Measurements from ENCODE around the gene TMEM184A. TPM values are rescaled to one million over a fixed set of nuclear protein-coding genes. Genes with fewer than 3 reads are reported as not detected.

The TMEM184A gene
- polyA plus RNA-seq, 2 of the 4 experiments (the other 2 are of a cell fraction) = 14.3 to 18.4 TPM

DNA sequence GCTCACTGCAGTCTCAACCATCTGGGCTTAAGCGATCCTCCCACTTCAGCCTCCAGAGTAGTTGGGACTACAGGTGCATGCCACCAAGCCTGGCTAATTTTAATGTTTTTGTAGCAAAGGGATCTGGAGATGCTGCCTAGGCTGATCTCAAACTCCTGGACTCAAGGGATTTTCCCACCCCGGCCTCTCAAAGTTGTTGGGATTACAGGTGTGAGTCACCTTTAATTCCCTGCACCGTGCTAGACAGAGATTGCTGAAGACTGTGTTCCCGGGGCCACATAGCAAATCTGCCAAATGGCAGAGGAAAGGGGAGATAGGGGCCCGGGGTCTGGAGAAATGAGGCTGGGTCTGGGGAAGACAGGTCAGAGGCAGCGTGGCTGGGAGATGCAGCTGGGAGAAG lies 34.5 kb upstream of the TMEM184A start:
- H3K4me3 ChIP-seq = no peak overlapping the region
- ATAC-seq (no peak), FAIRE-seq (no peak), DNase-seq (ENCODE audit: low read depth in 1 of 2, low spot score in 1 of 2) (no peak)
- ChIA-PET CTCF (interaction anchor here (0.6 to 5.7 kb wide), 4 partner anchors 11 to 793 kb away, joined by 3 to 23 read pairs (median 4); no protein-coding TSS in a partner anchor), POLR2A (interaction anchor here (0.5 kb wide), 1 partner anchor 54 kb away, joined by 3 read pairs; no protein-coding TSS in a partner anchor)
- TF ChIP-seq JUNB (IDR thresholded peaks at IDR 0.05) (no peak), EHMT2 (IDR thresholded peaks at IDR 0.05; ENCODE audit: low read depth) (no peak), NPAS2 (CRISPR knock-in tag; IDR thresholded peaks at IDR 0.05; ENCODE audit: borderline replicate concordance) (no peak), MAFK (IDR thresholded peaks at IDR 0.05; ENCODE audit: partially characterized antibody) (no peak), ZFP36 (IDR thresholded peaks at IDR 0.05; ENCODE audit: borderline replicate concordance, partially characterized antibody) (no peak), RCOR1 (IDR thresholded peaks at IDR 0.05; ENCODE audit: low read depth, low read length) (no peak), NR3C1 (IDR thresholded peaks at IDR 0.05) (no peak), TP53 (CRISPR knock-in tag; IDR thresholded peaks at IDR 0.05) (no peak), ZSCAN20 (CRISPR knock-in tag; IDR thresholded peaks at IDR 0.05) (no peak), ESRRA (IDR thresholded peaks at IDR 0.05; ENCODE audit: borderline replicate concordance, low read length) (no peak), GATA3 (IDR thresholded peaks at IDR 0.05; ENCODE audit: borderline replicate concordance) (no peak), POLR2AphosphoS2 (conservative IDR thresholded peaks at IDR 0.05; ENCODE audit: low read length) (no peak), RAD21 (conservative IDR thresholded peaks at IDR 0.05 in 1 of 2, IDR thresholded peaks at IDR 0.05 in 1 of 2) (no peak), POLR2A (IDR thresholded peaks at IDR 0.05; ENCODE audit: low read length) (no peak), RFX5 (IDR thresholded peaks at IDR 0.05) (no peak)
- TF ChIP-seq, protein P1, sequence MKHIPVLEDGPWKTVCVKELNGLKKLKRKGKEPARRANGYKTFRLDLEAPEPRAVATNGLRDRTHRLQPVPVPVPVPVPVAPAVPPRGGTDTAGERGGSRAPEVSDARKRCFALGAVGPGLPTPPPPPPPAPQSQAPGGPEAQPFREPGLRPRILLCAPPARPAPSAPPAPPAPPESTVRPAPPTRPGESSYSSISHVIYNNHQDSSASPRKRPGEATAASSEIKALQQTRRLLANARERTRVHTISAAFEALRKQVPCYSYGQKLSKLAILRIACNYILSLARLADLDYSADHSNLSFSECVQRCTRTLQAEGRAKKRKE (CRISPR knock-in tag; IDR thresholded peaks at IDR 0.05; ENCODE audit: low read depth) = no peak
- TF ChIP-seq, protein P2, sequence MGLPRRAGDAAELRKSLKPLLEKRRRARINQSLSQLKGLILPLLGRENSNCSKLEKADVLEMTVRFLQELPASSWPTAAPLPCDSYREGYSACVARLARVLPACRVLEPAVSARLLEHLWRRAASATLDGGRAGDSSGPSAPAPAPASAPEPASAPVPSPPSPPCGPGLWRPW (IDR thresholded peaks at IDR 0.05) = no peak
- TF ChIP-seq, protein P3, sequence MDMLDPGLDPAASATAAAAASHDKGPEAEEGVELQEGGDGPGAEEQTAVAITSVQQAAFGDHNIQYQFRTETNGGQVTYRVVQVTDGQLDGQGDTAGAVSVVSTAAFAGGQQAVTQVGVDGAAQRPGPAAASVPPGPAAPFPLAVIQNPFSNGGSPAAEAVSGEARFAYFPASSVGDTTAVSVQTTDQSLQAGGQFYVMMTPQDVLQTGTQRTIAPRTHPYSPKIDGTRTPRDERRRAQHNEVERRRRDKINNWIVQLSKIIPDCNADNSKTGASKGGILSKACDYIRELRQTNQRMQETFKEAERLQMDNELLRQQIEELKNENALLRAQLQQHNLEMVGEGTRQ (IDR thresholded peaks at IDR 0.05) = no peak
- H3K4me1 ChIP-seq = no peaks in the 10 kb centered on the region
- H3K9me3 ChIP-seq = peaks cover 14% of the 10 kb centered on the region
- no peak overlapping the region for H3K4me2 ChIP-seq
- H3K27ac ChIP-seq = no peak overlapping the region
- WGBS (ENCODE audit: missing lambda C conversion rate) = 45% methylated on average over 5 of the region's 6 CpGs

- Histone ChIP-seq H3K9me3 (peaks cover 14% of the 10 kb centered on the region), H3K27ac (no peak overlapping the region), H3K4me3 (no peak overlapping the region), H3K4me2 (no peak overlapping the region), H3K4me1 (no peaks in the 10 kb centered on the region)
- no peak for ATAC-seq
- POLR2A ChIA-PET = no interaction called here
- CTCF ChIA-PET = interaction anchor here (0.6 to 5.7 kb wide), 4 partner anchors 8 to 39 kb away, joined by 3 to 23 read pairs (median 4); no protein-coding TSS in a partner anchor
- FAIRE-seq = no peak
- WGBS (ENCODE audit: missing lambda C conversion rate) = 70% methylated on average over 1 of the region's 1 CpG
- TF ChIP-seq CHD4 (IDR thresholded peaks at IDR 0.05; ENCODE audit: borderline replicate concordance) (no peak), ZSCAN20 (CRISPR knock-in tag; IDR thresholded peaks at IDR 0.05) (no peak), BHLHE40 (IDR thresholded peaks at IDR 0.05; ENCODE audit: low read depth, low read length) (no peak), RAD21 (conservative IDR thresholded peaks at IDR 0.05 in 1 of 2, IDR thresholded peaks at IDR 0.05 in 1 of 2) (no peak), EP300 (IDR thresholded peaks at IDR 0.05) (no peak), MAFK (IDR thresholded peaks at IDR 0.05; ENCODE audit: partially characterized antibody) (no peak), POLR2AphosphoS2 (conservative IDR thresholded peaks at IDR 0.05; ENCODE audit: low read length) (no peak), RFX5 (IDR thresholded peaks at IDR 0.05) (no peak), ESRRA (IDR thresholded peaks at IDR 0.05; ENCODE audit: borderline replicate concordance, low read length) (no peak)
- TF ChIP-seq, protein P4, sequence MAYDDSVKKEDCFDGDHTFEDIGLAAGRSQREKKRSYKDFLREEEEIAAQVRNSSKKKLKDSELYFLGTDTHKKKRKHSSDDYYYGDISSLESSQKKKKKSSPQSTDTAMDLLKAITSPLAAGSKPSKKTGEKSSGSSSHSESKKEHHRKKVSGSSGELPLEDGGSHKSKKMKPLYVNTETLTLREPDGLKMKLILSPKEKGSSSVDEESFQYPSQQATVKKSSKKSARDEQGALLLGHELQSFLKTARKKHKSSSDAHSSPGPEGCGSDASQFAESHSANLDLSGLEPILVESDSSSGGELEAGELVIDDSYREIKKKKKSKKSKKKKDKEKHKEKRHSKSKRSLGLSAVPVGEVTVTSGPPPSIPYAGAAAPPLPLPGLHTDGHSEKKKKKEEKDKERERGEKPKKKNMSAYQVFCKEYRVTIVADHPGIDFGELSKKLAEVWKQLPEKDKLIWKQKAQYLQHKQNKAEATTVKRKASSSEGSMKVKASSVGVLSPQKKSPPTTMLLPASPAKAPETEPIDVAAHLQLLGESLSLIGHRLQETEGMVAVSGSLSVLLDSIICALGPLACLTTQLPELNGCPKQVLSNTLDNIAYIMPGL (CRISPR knock-in tag; IDR thresholded peaks at IDR 0.05; ENCODE audit: borderline replicate concordance) = no peak
- TF ChIP-seq, protein P3 (IDR thresholded peaks at IDR 0.05) = no peak
- no peak for DNase-seq (ENCODE audit: low read depth in 1 of 2, low spot score in 1 of 2)
Observed at GRCh38 chr7:1588978-1589377, 33.0 kb upstream of the TMEM184A start.

Measured in A549 (cell line).